K562 (cell line): ENCODE data around the gene DPAGT1. TPM values are rescaled to one million over a fixed set of nuclear protein-coding genes. Genes with fewer than 3 reads are reported as not detected.

Source experiments
- CBX5 ChIP-seq: IDR thresholded peaks from 2 replicates; pipeline ENCODE4 v1.6.1; 2014; ENCODE audit warnings: low read depth, borderline replicate concordance
- CEBPZ ChIP-seq: fragments of 150-350 bp; IDR thresholded peaks from 2 replicates; pipeline ENCODE4 v1.6.1; 2014; ENCODE audit warnings: low read depth, mild to moderate bottlenecking, low read length, borderline replicate concordance
- E2F6 ChIP-seq, 2 experiments: IDR thresholded peaks; 2 replicates each; pipeline ENCODE4 v1.6.1; 2011; ENCODE audit warnings: borderline replicate concordance in 1 of 2, control low read depth in 1 of 2, low read depth in 1 of 2, low read length in 1 of 2, mild to moderate bottlenecking in 1 of 2, mixed read lengths in 1 of 2, moderate library complexity in 1 of 2; ENCODE audit not compliant: insufficient read depth in 1 of 2, insufficient read length in 1 of 2, poor library complexity in 1 of 2, severe bottlenecking in 1 of 2; ENCODE audit errors: extremely low read depth in 1 of 2
- ELK1 ChIP-seq: sonication (generic); formaldehyde crosslinking; IDR thresholded peaks from 2 replicates; pipeline ENCODE4 v1.8.1; 2022; ENCODE audit warnings: missing genetic modification reagents
- HNRNPK ChIP-seq: fragments of 200-400 bp; formaldehyde crosslinking; IDR thresholded peaks from one replicate; pipeline ENCODE4 v1.6.1; 2018; ENCODE audit warnings: mild to moderate bottlenecking, low read depth, low read length; ENCODE audit not compliant: poor library complexity, severe bottlenecking
- JUND ChIP-seq, 2 experiments: IDR thresholded peaks; 2 replicates in 1 of 2; 3 replicates in 1 of 2; pipeline ENCODE4 v1.6.1; 2011; ENCODE audit warnings: borderline replicate concordance in 2 of 2, low read depth in 2 of 2, low read length in 2 of 2, improper control_type of control experiment in 1 of 2, missing biosample characterization in 1 of 2, missing genetic modification characterization in 1 of 2, missing genetic modification reagents in 1 of 2
- MITF ChIP-seq: IDR thresholded peaks from 2 replicates; pipeline ENCODE4 v1.6.1; 2014; ENCODE audit warnings: antibody characterized with exemption
- MNT ChIP-seq, 2 experiments: fragments of 450-650 bp; conservative IDR thresholded peaks; 2 replicates each; pipeline ENCODE4 v1.6.1; 2017; ENCODE audit warnings: mild to moderate bottlenecking in 2 of 2, moderate library complexity in 2 of 2
- NR1H2 ChIP-seq: sonication (generic); formaldehyde crosslinking; IDR thresholded peaks from 2 replicates; pipeline ENCODE4 v1.4.0; 2020; ENCODE audit warnings: mild to moderate bottlenecking, missing genetic modification reagents
- POLR2A ChIP-seq: fragments of 450-650 bp; conservative IDR thresholded peaks from 2 replicates; pipeline ENCODE4 v1.6.1; 2016
- SIN3A ChIP-seq, 2 experiments: fragments of 150-350 bp in 1 of 2; IDR thresholded peaks; 2 replicates each; pipeline ENCODE4 v1.6.1; 2011 to 2016; ENCODE audit warnings: borderline replicate concordance in 2 of 2, low read depth in 2 of 2, low read length in 2 of 2, mild to moderate bottlenecking in 2 of 2, moderate library complexity in 2 of 2; ENCODE audit not compliant: control insufficient read depth in 1 of 2
- SMAD2 ChIP-seq: fragments of 150-350 bp; IDR thresholded peaks from 2 replicates; pipeline ENCODE4 v1.6.1; 2014; ENCODE audit warnings: low read depth, mild to moderate bottlenecking, low read length
- TRIM24 ChIP-seq, 2 experiments: fragments of 450-650 bp; IDR thresholded peaks; 2 replicates each; pipeline ENCODE4 v1.6.1; 2016
- TRIM28 ChIP-seq: fragments of 450-650 bp; IDR thresholded peaks from 2 replicates; pipeline ENCODE4 v1.6.1; 2017
- ZNF24 ChIP-seq: fragments of 450-650 bp; IDR thresholded peaks from 2 replicates; pipeline ENCODE4 v1.6.1; 2016
- ZNF274 ChIP-seq: IDR thresholded peaks from 2 replicates; pipeline ENCODE4 v1.6.1; 2011; ENCODE audit warnings: low read depth, mild to moderate bottlenecking, low read length, moderate library complexity, borderline replicate concordance
- ZNF3 ChIP-seq: fragments of 250-450 bp; sonication (Bioruptor Pico); IDR thresholded peaks from 2 replicates; pipeline ENCODE4 v1.5.0; 2021; ENCODE audit warnings: mild to moderate bottlenecking, moderate library complexity
- ZNF41 ChIP-seq: fragments of 250-450 bp; sonication (Bioruptor Pico); conservative IDR thresholded peaks from 2 replicates; pipeline ENCODE4 v1.4.0; 2020; ENCODE audit warnings: mild to moderate bottlenecking
- polyA plus RNA-seq, 8 experiments: library from polyadenylated mRNA; depleted of rRNA in 4 of 8; stranded (reverse) in 5 of 8; unstranded in 3 of 8; fragments of >200 nt; fragmentation: Nextera tagmentation in 2 of 8; fragmentation: Illumina TruSeq in 1 of 8; extraction: Ambion mirVana in 2 of 8; extraction: Trizol in 1 of 8; gene quantifications; 2 replicates each; pipeline versions ENCODE4 v1.2.1 to v1.2.3, GENCODE V29; 2011 to 2014; ENCODE audit warnings: inconsistent platforms in 1 of 8, missing spikeins in 1 of 8
- total RNA-seq, 7 experiments: library from RNA; depleted of rRNA in 6 of 7; stranded (reverse); fragments of >200 nt in 6 of 7; fragmentation: Illumina TruSeq in 2 of 7; extraction: Trizol in 2 of 7; gene quantifications; 2 replicates each; pipeline versions ENCODE4 v1.2.1 to v1.2.3, GENCODE V29; 2011 to 2021; ENCODE audit warnings: low replicate concordance in 1 of 7

The DPAGT1 gene
- total and polyA plus RNA-seq, 9 of the 15 experiments (the other 6 are each of a cell fraction or from before 2014, with no cell fraction given), result 29.9 to 135 (median 85.0) TPM

GRCh38 chr11:119093942-119094815 lies 7.5 kb downstream of the DPAGT1 start (continued):
- TF ChIP-seq MNT (conservative IDR thresholded peaks at IDR 0.05), result no peak
- no peak for TF ChIP-seq ZNF3 (CRISPR knock-in tag)
- TF ChIP-seq NR1H2 (CRISPR knock-in tag), result 0 out of 2 replicates have a peak, but pooled peaks have one; percentile 68
- TF ChIP-seq E2F6 (IDR thresholded peaks at IDR 0.05; ENCODE audit: borderline replicate concordance in 1 of 2, extremely low read depth in 1 of 2, insufficient read depth in 1 of 2, insufficient read length in 1 of 2, low read depth in 1 of 2, low read length in 1 of 2, poor library complexity in 1 of 2, severe bottlenecking in 1 of 2), result no peak
- TF ChIP-seq POLR2A, result peak; percentile 83
- no peak for TF ChIP-seq MITF
- TF ChIP-seq CEBPZ, result no peak
- TF ChIP-seq CBX5, result no peak
- TF ChIP-seq ELK1 (CRISPR knock-in tag), result no peak
- peak; percentile 20 to 23; a peak in 1 of 4 replicates for TF ChIP-seq SIN3A (IDR thresholded peaks at IDR 0.05; ENCODE audit: borderline replicate concordance in 2 of 2, control insufficient read depth in 1 of 2, low read depth in 2 of 2, low read length in 2 of 2)
- no peak for TF ChIP-seq ZNF41 (CRISPR knock-in tag)
- no peak for TF ChIP-seq TRIM24 (IDR thresholded peaks at IDR 0.05)
- TF ChIP-seq TRIM28, result no peak
- peak; percentile 40 for TF ChIP-seq HNRNPK
- TF ChIP-seq SMAD2, result no peak
- TF ChIP-seq ZNF274, result no peak
- no peak for TF ChIP-seq JUND (IDR thresholded peaks at IDR 0.05; ENCODE audit: borderline replicate concordance, low read depth, low read length)
- TF ChIP-seq JUND (tag; IDR thresholded peaks at IDR 0.05; ENCODE audit: borderline replicate concordance, low read depth, low read length), result no peak
- no peak for TF ChIP-seq ZNF24
